HPDE6-E6E7 (cell line): ENCODE results near the gene SPRR2A.
"Not testable (repeated sequence)": the region's sequence is repeated elsewhere in the genome, so short reads cannot be mapped to it uniquely, and the experiment has no call there.

Source experiments
- DNase-seq: peaks from one replicate; pipeline ENCODE4 v3.0.0; 2011; ENCODE audit warnings: missing footprints; ENCODE audit errors: extremely low spot score

Gene SPRR2A

GRCh38 chr1:153057375-153057774 lies at the start of gene SPRR2A:
SPRR2A (minus strand) TSS chr1:153057512; CDS start chr1:153056735, 777 bp downstream.
- DNase-seq, result no peak

GRCh38 chr1:153100245-153100644 lies 42.9 kb upstream of the SPRR2A start:
- peak; percentile 10 for DNase-seq

DNA sequence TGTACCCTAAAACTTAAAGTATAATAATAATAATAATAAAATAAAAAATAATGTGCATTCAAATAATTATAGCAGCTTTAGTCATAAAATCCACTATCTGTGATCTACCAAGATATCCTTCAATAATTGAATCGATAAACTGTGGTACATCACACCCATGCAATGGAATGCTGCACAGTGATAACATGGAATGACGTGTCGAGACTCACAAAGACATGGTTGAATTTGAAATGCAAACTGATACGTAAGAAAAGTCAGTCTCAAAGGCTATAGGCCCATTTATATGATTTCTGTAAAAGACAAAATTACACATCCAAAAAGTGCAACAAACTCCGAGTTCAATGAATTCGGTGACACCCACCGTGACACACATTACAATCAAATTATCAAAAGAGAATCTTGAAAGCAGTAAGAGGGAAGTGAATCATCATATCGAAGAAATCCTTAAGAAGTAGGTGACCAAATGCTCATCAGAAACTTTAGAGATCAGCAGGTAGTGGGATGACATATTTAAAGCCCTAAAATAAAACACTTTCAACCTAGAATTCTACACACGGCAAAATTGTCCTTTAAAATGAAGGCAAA lies 42.2 kb upstream of the SPRR2A start:
- no peak for DNase-seq

GRCh38 chr1:153095764-153096163 lies 38.5 kb upstream of the SPRR2A start:
- no peak for DNase-seq

GRCh38 chr1:153094426-153094825 lies 37.1 kb upstream of the SPRR2A start, which contains the start of gene SPRR2E:
SPRR2E (minus strand) TSS chr1:153094526; CDS start chr1:153093751, 775 bp downstream.
- no peak for DNase-seq

- no peak for DNase-seq
Observed at GRCh38 chr1:153087652-153088051, 30.3 kb upstream of the SPRR2A start.

GRCh38 chr1:153081736-153082135 lies 24.4 kb upstream of the SPRR2A start:
- DNase-seq, result no peak

- no peak for DNase-seq
Observed at GRCh38 chr1:153072806-153073726, 15.8 kb upstream of the SPRR2A start.

GRCh38 chr1:153071511-153071910 lies 14.2 kb upstream of the SPRR2A start, which contains the start of gene SPRR2B:
SPRR2B (minus strand) TSS chr1:153071611; CDS start chr1:153070839, 772 bp downstream.
- DNase-seq, result no peak

- no peak for DNase-seq
Observed at GRCh38 chr1:153070243-153070642, 12.9 kb upstream of the SPRR2A start.

- peak; percentile 12 for DNase-seq
Observed at GRCh38 chr1:153058826-153059784, 1.8 kb upstream of the SPRR2A start.

- DNase-seq, result no peak
Observed at GRCh38 chr1:153058154-153058553, 842 bp upstream of the SPRR2A start.

DNA sequence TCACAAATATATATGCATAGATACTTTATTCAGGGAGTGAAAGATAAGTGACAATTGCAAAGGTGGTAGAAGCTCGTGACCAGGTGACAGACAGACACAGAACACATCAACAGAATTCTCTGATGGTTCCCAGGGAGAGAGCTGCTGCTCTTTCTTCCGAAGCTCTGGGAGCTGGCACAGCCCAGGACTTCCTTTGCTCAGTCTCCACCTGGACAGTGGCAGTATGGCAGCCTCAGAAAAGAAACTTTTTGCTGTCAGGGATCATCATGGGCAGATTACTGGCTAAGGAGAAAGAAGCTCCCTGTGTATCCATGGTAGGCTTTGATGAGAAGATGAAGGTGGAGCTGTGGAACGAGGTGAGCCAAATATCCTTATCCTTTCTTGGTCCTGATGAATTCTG lies 1.2 kb downstream of the SPRR2A start:
- DNase-seq, result not testable (repeated sequence)

DNA sequence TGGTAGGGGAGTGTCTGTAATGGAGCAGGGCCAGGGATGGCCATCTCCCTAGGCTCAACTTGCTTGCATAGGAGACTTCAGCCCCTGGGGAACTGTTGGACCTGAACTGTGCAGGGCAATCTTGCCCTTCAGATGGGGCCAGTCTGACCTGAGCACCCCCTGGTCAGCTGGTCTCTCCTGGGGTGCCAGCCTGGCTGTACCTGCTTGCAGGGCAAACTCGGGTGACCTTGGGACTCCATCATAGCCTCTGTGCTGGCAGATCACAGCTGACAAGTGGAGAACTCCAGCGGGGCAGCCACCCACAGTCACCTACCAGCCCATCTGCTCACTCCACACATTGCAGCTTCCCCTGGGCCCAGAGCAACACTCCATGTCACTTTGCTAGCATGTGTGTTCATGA lies 8.1 kb downstream of the SPRR2A start:
- DNase-seq, result no peak

DNA sequence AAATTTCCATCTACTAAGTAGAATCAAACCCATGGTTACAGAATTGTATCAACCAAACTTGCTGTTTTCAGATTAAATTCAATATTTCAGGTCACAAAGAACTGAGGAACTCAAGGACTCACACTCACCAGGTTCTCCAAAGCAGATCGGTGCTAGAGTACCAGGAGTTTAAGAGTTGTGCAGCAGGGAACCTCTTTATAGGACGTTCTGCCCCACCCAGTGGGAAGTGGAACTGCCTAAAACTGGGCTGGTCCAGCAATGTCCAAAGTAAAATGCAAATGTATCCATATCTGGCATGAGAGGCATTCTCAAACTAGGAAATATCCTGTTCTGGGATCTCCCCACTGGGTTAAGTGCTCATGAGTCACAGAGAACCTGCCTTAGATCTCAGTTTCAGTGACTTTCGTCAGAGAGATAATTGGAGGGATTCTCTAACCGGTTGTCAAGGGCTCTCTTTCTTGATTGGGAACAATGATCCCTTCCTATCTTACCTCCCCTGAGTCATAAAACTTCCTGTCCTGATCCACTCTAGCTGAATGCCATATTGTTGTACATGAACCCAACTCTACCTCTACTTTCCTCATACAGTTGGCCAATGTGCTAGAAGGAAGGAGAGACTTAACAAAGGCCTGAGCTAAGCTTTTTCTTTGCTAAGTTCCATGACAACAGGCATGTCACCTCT lies 16.2 kb downstream of the SPRR2A start, which contains the start of gene SPRR2D:
Gene SPRR2D, minus strand, starts transcription at position 171 of the 682 bp plus-strand sequence. CDS start 774 bp downstream, outside the sequence.
- DNase-seq, result no peak

DNA sequence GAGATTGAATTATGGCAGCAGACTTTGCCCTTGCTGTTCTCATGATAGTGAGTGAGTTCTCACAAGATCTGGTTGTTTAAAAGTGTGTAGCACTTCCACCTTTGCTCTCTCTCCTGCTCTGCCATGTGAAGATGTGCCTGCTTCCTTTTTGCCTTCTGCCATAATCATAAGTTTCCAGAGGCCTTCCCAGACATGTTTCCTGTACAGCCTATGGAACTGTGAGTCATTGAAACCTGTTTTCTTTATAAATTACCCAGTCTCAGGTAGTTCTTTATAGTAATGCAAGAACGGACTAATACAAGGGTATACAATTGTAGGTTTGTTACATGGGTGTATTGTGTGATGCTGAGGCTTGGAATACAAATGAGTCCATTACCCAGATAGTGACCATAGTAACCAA lies 22.1 kb downstream of the SPRR2A start:
- no peak for DNase-seq

DNA sequence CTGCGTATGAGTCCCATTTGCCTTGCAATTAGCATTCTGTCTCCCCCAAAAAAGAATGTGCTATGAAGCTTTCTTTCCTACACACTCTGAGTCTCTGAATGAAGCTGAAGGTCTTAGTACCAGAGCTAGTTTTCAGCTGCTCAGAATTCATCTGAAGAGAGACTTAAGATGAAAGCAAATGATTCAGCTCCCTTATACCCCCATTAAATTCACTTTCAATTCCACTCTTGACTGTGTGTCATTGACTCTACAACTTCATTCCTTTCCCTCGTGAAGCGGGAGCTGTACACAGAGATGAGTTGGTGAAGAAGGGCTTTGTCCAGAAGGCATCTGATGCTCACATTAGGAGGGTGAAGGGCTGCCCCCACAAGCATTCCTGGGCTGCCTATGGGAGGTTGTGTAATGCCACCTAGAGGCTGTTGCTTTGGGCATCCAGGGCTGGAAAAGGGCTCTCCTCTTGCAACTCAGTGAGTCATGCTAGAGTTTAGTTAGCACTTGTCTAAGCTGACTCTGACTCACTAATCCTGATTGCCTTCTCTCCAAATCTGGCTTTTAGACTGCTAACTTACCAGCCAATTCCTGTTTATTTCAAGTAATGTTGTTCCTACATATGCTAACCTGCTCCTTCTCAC lies 24.5 kb downstream of the SPRR2A start:
- DNase-seq, result peak; percentile 84

DNA sequence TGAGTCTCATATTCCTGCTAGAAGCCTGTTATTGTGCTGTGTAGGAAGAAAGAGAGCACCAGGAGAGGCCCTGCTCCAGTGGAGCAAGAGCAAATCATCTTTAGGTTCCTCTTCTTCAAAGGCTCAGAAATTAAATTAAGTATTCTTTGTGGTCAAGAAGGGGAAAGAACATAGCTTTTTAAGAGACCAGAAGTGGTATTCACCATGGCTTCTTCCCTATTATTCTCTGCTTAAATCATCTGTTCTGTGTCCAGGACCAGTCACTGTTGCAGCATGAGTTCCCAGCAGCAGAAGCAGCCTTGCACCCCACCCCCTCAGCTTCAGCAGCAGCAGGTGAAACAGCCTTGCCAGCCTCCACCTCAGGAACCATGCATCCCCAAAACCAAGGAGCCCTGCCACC lies 25.2 kb downstream of the SPRR2A start:
- DNase-seq, result no peak

DNA sequence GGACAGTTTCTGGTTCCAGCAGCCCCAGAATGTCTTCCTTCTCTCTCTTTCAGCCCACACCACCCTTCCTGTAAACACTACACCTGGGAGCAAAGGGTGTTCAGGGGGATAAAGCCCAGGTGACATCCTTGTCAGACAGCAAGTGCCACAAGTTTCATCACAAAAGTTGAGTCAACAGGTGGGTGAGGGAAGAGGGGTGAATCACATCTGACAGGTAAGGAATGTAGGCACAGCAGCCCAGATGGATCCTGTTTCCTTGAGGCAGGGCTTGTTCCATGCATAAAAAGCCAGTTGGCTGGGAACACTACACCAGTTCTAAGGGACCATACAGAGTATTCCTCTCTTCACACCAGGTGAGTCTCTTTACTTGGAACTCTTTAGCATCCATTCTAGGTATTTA lies 26.4 kb downstream of the SPRR2A start, which contains the start of gene SPRR1B:
Gene SPRR1B, plus strand, starts transcription at position 309 of the 400 bp plus-strand sequence. CDS start 1,143 bp downstream, outside the sequence.
- DNase-seq, result peak; percentile 64

- no peak for DNase-seq
Observed at GRCh38 chr1:153028766-153029165, 28.5 kb downstream of the SPRR2A start.
